H9 (cell line): Measurements from ENCODE around the gene ITGA8. TPM values are rescaled to one million over a fixed set of nuclear protein-coding genes. Genes with fewer than 3 reads are reported as not detected.

Experiments used
- DNase-seq: peaks from one replicate; pipeline ENCODE4 v3.0.0-alpha.2; 2017
- H2AFZ ChIP-seq: one replicate; pipeline ENCODE4 v1.6.1; 2013; ENCODE audit warnings: mild to moderate bottlenecking, low read length, control low read depth, moderate library complexity
- H2AK5ac ChIP-seq: 2 replicates; pipeline ENCODE4 v1.6.1; 2013; ENCODE audit warnings: low read length, control low read depth, mixed read lengths; ENCODE audit not compliant: insufficient read length
- H2BK120ac ChIP-seq: one replicate; pipeline ENCODE4 v1.6.1; 2013; ENCODE audit warnings: low read depth, mild to moderate bottlenecking, low read length, control low read depth, inconsistent platforms; ENCODE audit not compliant: poor library complexity, severe bottlenecking
- H2BK12ac ChIP-seq: 2 replicates; pipeline ENCODE4 v1.6.1; 2013; ENCODE audit warnings: low read length, control low read depth, mixed read lengths, low read depth; ENCODE audit not compliant: insufficient read length
- H2BK15ac ChIP-seq: 2 replicates; pipeline ENCODE4 v1.6.1; 2013; ENCODE audit warnings: low read depth, low read length, control low read depth
- H2BK20ac ChIP-seq: one replicate; pipeline ENCODE4 v1.6.1; 2013; ENCODE audit warnings: low read depth, mild to moderate bottlenecking, low read length, control low read depth, inconsistent platforms; ENCODE audit not compliant: poor library complexity, severe bottlenecking
- H2BK5ac ChIP-seq: 2 replicates; pipeline ENCODE4 v1.6.1; 2013; ENCODE audit warnings: low read length, control low read depth, mixed read lengths; ENCODE audit not compliant: insufficient read length
- H3K14ac ChIP-seq: 2 replicates; pipeline ENCODE4 v1.6.1; 2013; ENCODE audit warnings: low read length, control low read depth; ENCODE audit not compliant: insufficient read depth
- H3K18ac ChIP-seq: 2 replicates; pipeline ENCODE4 v1.6.1; 2013; ENCODE audit warnings: low read depth, mild to moderate bottlenecking, mixed read lengths, low read length, control low read depth; ENCODE audit not compliant: insufficient read length
- H3K23ac ChIP-seq: 2 replicates; pipeline ENCODE4 v1.6.1; 2013; ENCODE audit warnings: low read length, control low read depth, mixed read lengths, low read depth; ENCODE audit not compliant: insufficient read length
- H3K23me2 ChIP-seq: 2 replicates; pipeline ENCODE4 v1.6.1; 2013; ENCODE audit warnings: low read depth, mild to moderate bottlenecking, mixed read lengths, low read length, control low read depth; ENCODE audit not compliant: insufficient read length, poor library complexity, severe bottlenecking
- H3K27ac ChIP-seq: 2 replicates; pipeline ENCODE4 v1.5.1; 2013; ENCODE audit warnings: low read length, control low read depth, mixed read lengths, low read depth; ENCODE audit not compliant: insufficient read length
- H3K27me3 ChIP-seq: 2 replicates; pipeline ENCODE4 v1.6.1; 2013; ENCODE audit warnings: low read length, control low read depth, inconsistent platforms; ENCODE audit not compliant: insufficient read depth
- H3K4ac ChIP-seq: 2 replicates; pipeline ENCODE4 v1.6.1; 2013; ENCODE audit warnings: low read depth, mild to moderate bottlenecking, control low read depth, inconsistent platforms, low read length, moderate library complexity
- H3K4me1 ChIP-seq: 2 replicates; pipeline ENCODE4 v1.6.1; 2013; ENCODE audit warnings: low read length, control low read depth, inconsistent platforms; ENCODE audit not compliant: insufficient read depth
- H3K4me2 ChIP-seq: 2 replicates; pipeline ENCODE4 v1.6.1; 2013; ENCODE audit warnings: low read length, control low read depth, mixed read lengths; ENCODE audit not compliant: insufficient read length, insufficient read depth
- H3K56ac ChIP-seq: 2 replicates; pipeline ENCODE4 v1.6.1; 2013; ENCODE audit warnings: low read depth, mild to moderate bottlenecking, mixed read lengths, low read length, control low read depth; ENCODE audit not compliant: insufficient read length
- H3K79me1 ChIP-seq: 2 replicates; pipeline ENCODE4 v1.6.1; 2013; ENCODE audit warnings: low read depth, mild to moderate bottlenecking, moderate library complexity, low read length, control low read depth, inconsistent platforms; ENCODE audit not compliant: insufficient read depth, poor library complexity, severe bottlenecking
- H3K79me2 ChIP-seq: 2 replicates; pipeline ENCODE4 v1.6.1; 2013; ENCODE audit warnings: low read length, control low read depth, inconsistent platforms; ENCODE audit not compliant: insufficient read depth
- H3K9ac ChIP-seq: 2 replicates; pipeline ENCODE4 v1.6.1; 2013; ENCODE audit warnings: low read length, control low read depth, mixed read lengths; ENCODE audit not compliant: insufficient read length; ENCODE audit errors: extremely low read depth
- H3K9me3 ChIP-seq: one replicate; pipeline ENCODE4 v1.6.1; 2013; ENCODE audit warnings: low read depth, low read length, inconsistent platforms; ENCODE audit not compliant: control insufficient read depth
- H3T11ph ChIP-seq: one replicate; pipeline ENCODE4 v1.6.1; 2013; ENCODE audit warnings: mild to moderate bottlenecking, low read length, control low read depth, inconsistent platforms
- H4K20me1 ChIP-seq: one replicate; pipeline ENCODE4 v1.6.1; 2013; ENCODE audit not compliant: control insufficient read depth, insufficient read length, insufficient read depth
- H4K5ac ChIP-seq: 2 replicates; pipeline ENCODE4 v1.6.1; 2013; ENCODE audit warnings: low read depth, mild to moderate bottlenecking, mixed read lengths, low read length, control low read depth; ENCODE audit not compliant: insufficient read length
- H4K8ac ChIP-seq: replicated peaks from 2 replicates; pipeline ENCODE4 v1.6.1; 2013; ENCODE audit warnings: low read length, control low read depth, mixed read lengths, low read depth; ENCODE audit not compliant: insufficient read length
- H4K91ac ChIP-seq: 2 replicates; pipeline ENCODE4 v1.6.1; 2013; ENCODE audit warnings: low read depth, mild to moderate bottlenecking, moderate library complexity, mixed read lengths, low read length, control low read depth; ENCODE audit not compliant: insufficient read length
- H3K27ac Mint-ChIP-seq, 3 experiments: 2 replicates in 2 of 3; 3 replicates in 1 of 3; pipeline ENCODE4 v1.8.0; 2020 to 2021; ENCODE audit warnings: mixed read lengths in 3 of 3, mild to moderate bottlenecking in 1 of 3, moderate library complexity in 1 of 3
- H3K27me3 Mint-ChIP-seq: 2 replicates; pipeline ENCODE4 v1.8.0; 2021; ENCODE audit warnings: low read depth, mild to moderate bottlenecking, moderate library complexity, mixed read lengths
- H3K36me3 Mint-ChIP-seq, 3 experiments: 2 replicates in 2 of 3; 3 replicates in 1 of 3; pipeline ENCODE4 v1.8.0; 2020 to 2021; ENCODE audit warnings: low read depth in 3 of 3, mixed read lengths in 3 of 3; ENCODE audit not compliant: insufficient read depth in 1 of 3
- H3K4me1 Mint-ChIP-seq, 2 experiments: 2 replicates each; pipeline ENCODE4 v1.8.0; 2020; ENCODE audit warnings: mixed read lengths in 2 of 2
- H3K4me3 Mint-ChIP-seq, 2 experiments: 2 replicates in 1 of 2; 3 replicates in 1 of 2; pipeline ENCODE4 v1.8.0; 2020 to 2021; ENCODE audit warnings: mild to moderate bottlenecking in 2 of 2, mixed read lengths in 2 of 2, moderate library complexity in 1 of 2
- H3K9me3 Mint-ChIP-seq, 2 experiments: 2 replicates in 1 of 2; 3 replicates in 1 of 2; pipeline ENCODE4 v1.8.0; 2020; ENCODE audit warnings: mild to moderate bottlenecking in 2 of 2, mixed read lengths in 2 of 2, moderate library complexity in 1 of 2
- CTCF ChIP-seq: fragments of 200-600 bp; sonication (generic); conservative IDR thresholded peaks from 3 replicates; pipeline ENCODE4 v1.8.0; 2021; ENCODE audit warnings: antibody characterized with exemption, mild to moderate bottlenecking
- WGBS: extraction: QIAGEN DNeasy Blood & Tissue Kit; methylation state at CpG from one replicate; pipeline ENCODE4 v1.1.7; 2013; ENCODE audit warnings: missing lambda C conversion rate, low lambda C conversion rate, mixed read lengths; ENCODE audit not compliant: insufficient read length; ENCODE audit errors: extremely low coverage; 5-methylcytosine and 5-hydroxymethylcytosine counted together
- total RNA-seq: library from RNA; stranded (reverse); gene quantifications from 2 replicates; pipeline ENCODE4 v1.2.1, GENCODE V29; 2021

ITGA8 gene
- total RNA-seq, 1 experiment from 2014 or later = not detected

- Histone ChIP-seq H3K4ac (no peak overlapping the region), H3K79me2 (no peaks in the 10 kb centered on the region), H2AFZ (no peak overlapping the region), H3K27me3 (no peaks in the 10 kb centered on the region), H3K9me3 (no peaks in the 10 kb centered on the region), H2BK12ac (no peak overlapping the region), H3T11ph (no peak overlapping the region), H2BK120ac (no peak overlapping the region), H4K20me1 (no peaks in the 10 kb centered on the region), H3K79me1 (no peaks in the 10 kb centered on the region), H3K4me1 (no peaks in the 10 kb centered on the region), H3K18ac (no peak overlapping the region), H3K23me2 (no peaks in the 10 kb centered on the region), H2BK5ac (no peak overlapping the region), H4K91ac (no peak overlapping the region), H2BK20ac (no peak overlapping the region), H2AK5ac (no peak overlapping the region), H3K27ac (no peak overlapping the region), H3K23ac (no peak overlapping the region), H2BK15ac (no peak overlapping the region), H4K8ac (no peak overlapping the region), H4K5ac (no peak overlapping the region), H3K14ac (no peak overlapping the region), H3K9ac (no peak overlapping the region), H3K4me2 (no peak overlapping the region), H3K56ac (no peak overlapping the region)
- Mint-ChIP-seq H3K27me3 (peaks cover 5% of the 10 kb centered on the region; the same call in 1 of the 2 replicates), H3K4me3 (no peak overlapping the region), H3K9me3 (peaks cover under 1% of the 10 kb centered on the region in 2 experiments; a peak in 1 of 5 replicates), H3K27ac (no peak overlapping the region), H3K36me3 (no peaks in the 10 kb centered on the region), H3K4me1 (no peaks in the 10 kb centered on the region)
- no CpG with 5 or more reads among the region's 5 CpGs for WGBS
- no peak for DNase-seq
- TF ChIP-seq CTCF = no peak
Measured at GRCh38 chr10:15588151-15588550, 131.6 kb downstream of the ITGA8 start.
